ENCODE measurements around the gene HIGD2A. TPM values are rescaled to one million over a fixed set of nuclear protein-coding genes. Genes with fewer than 3 reads are reported as not detected.

Gene HIGD2A
- total RNA-seq, 2 experiments from 2014 or later = 143 to 150 TPM

DNA sequence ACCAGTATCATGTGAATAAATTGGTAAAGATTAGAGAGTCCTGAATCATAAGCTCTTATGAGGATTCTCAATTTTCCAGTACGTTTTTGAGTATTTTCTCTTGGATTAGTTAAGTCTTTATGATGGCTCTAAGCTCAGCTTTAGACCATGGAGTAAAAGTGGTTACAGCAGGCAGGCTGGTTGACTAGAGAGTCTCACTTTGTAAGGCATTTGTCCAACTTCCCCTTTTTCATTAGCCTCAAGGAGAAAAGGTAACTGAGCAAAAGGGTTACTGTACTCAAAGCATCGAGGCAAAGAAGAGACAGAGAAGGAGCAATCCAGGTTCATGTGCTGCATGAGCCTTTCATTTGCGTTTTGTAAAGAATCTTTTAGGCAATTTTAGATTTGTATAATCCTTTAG is 8.7 kb upstream of the HIGD2A start:
- POLR2A ChIA-PET = no interaction called here
- no peaks in the 10 kb centered on the region for H3K9me3 Mint-ChIP-seq
- no peak overlapping the region for H3K27ac Mint-ChIP-seq
- peaks cover 35% of the 10 kb centered on the region for H3K36me3 Mint-ChIP-seq (ENCODE audit: low read depth)
- no peaks in the 10 kb centered on the region for H3K27me3 Mint-ChIP-seq
- H3K4me3 Mint-ChIP-seq = no peak overlapping the region
- no peaks in the 10 kb centered on the region for H3K4me1 Mint-ChIP-seq
- CTCF ChIA-PET = no interaction called here
- DNase-seq = no peak

DNA sequence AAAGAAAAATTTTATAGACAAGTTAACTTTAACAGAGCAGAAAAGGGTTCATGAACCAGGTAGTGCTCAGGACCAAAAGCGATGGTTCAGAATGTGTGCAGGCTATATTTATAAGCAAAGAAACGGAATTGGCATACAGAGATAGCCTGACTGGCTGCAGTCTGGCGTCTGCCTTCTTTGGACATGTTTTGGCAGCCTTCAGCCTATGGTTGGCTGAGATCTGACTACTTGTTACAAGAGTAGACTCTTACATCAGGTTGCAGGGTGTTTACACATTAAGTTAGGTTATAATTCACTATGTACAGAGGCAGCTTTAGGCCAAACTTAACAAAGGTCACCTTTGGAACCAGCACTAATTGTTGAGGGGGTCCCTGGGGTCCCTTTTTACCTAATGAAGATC is 7.1 kb upstream of the HIGD2A start:
- Mint-ChIP-seq H3K4me3 (no peak overlapping the region), H3K9me3 (no peaks in the 10 kb centered on the region), H3K36me3 (ENCODE audit: low read depth) (peaks cover 49% of the 10 kb centered on the region), H3K4me1 (peaks cover 10% of the 10 kb centered on the region), H3K27me3 (no peaks in the 10 kb centered on the region), H3K27ac (no peak overlapping the region)
- POLR2A ChIA-PET = no interaction called here
- no peak for DNase-seq
- CTCF ChIA-PET = interaction anchor here (1.6 kb wide), 1 partner anchor 19 kb away, joined by 5 read pairs; the partner anchor contains the start of gene KIAA1191

DNA sequence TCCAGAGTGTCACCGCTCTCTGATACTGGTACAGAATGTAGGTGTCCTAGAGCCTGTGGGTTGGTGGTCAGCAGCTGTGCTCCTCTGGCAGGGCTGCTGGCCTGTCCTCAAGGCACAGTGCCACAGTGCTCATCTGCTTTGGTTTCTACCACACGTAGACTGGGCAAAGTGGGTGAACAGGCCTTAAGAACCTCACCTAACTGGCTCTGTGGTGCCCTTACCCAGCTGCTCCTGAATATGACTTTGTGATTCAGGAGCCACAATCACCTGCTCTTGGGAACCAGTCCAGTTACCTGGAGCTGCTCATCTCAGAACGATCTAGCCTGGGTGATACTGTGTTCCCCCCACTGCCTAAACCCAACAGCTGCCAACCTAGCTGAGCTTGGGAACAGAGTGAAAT is 6.6 kb upstream of the HIGD2A start:
- no peak for DNase-seq
- Mint-ChIP-seq H3K36me3 (ENCODE audit: low read depth) (peaks cover 51% of the 10 kb centered on the region), H3K27me3 (no peaks in the 10 kb centered on the region), H3K27ac (no peak overlapping the region), H3K9me3 (no peaks in the 10 kb centered on the region), H3K4me3 (no peak overlapping the region), H3K4me1 (peaks cover 15% of the 10 kb centered on the region)
- ChIA-PET CTCF (interaction anchor here (1.6 kb wide), 1 partner anchor 20 kb away, joined by 5 read pairs; the partner anchor contains the start of gene KIAA1191), POLR2A (no interaction called here)

GRCh38 chr5:176382721-176383120 is 5.8 kb upstream of the HIGD2A start:
- Mint-ChIP-seq H3K4me1 (peaks cover 23% of the 10 kb centered on the region), H3K27ac (no peak overlapping the region), H3K27me3 (no peaks in the 10 kb centered on the region), H3K4me3 (no peak overlapping the region), H3K9me3 (no peaks in the 10 kb centered on the region), H3K36me3 (ENCODE audit: low read depth) (peaks cover 52% of the 10 kb centered on the region)
- DNase-seq = no peak
- CTCF ChIA-PET = interaction anchor here (1.6 to 2.9 kb wide), 2 partner anchors 11 to 20 kb away, joined by 5 to 11 read pairs; partner anchors contain the start of gene KIAA1191
- POLR2A ChIA-PET = no interaction called here

DNA sequence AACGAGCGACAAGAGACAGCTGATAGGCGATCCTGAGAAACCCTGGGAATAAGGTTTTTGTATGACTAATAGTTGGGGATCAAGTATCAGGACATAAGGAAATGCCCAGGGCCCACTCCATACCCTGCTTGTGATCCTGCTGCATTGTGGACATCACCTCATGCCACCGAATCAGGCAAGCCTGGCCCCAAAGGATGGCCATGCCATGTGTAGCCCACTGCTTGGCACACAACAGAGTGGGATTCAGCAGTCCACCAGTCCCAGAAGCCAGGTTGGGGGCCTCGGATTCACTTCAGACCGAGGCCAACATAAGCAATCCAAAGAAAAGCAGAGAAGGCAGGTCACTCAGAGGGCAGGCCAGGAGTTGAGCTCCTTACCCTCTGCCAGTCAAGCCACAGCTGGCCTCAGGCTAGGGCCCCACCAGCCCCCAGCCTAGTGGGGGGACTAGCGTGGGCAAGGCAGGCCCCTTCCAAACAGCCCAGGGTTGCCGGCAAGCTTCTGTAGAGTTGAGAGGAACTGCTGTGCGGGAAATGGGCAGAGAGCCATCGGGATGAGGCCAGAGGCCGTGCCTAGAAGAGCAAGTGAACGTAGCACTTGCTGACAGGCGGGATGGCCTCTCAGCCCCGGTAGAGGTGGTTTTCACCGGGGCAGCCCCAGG is 5.2 kb upstream of the HIGD2A start:
- Mint-ChIP-seq H3K4me3 (no peak overlapping the region), H3K9me3 (no peaks in the 10 kb centered on the region), H3K4me1 (peaks cover 25% of the 10 kb centered on the region), H3K36me3 (ENCODE audit: low read depth) (peaks cover 55% of the 10 kb centered on the region), H3K27me3 (no peaks in the 10 kb centered on the region), H3K27ac (no peak overlapping the region)
- CTCF ChIA-PET = interaction anchor here (0.9 to 2.9 kb wide), 2 partner anchors 12 to 22 kb away, joined by 3 to 11 read pairs; partner anchors contain the start of gene KIAA1191
- no peak for DNase-seq
- POLR2A ChIA-PET = no interaction called here

DNA sequence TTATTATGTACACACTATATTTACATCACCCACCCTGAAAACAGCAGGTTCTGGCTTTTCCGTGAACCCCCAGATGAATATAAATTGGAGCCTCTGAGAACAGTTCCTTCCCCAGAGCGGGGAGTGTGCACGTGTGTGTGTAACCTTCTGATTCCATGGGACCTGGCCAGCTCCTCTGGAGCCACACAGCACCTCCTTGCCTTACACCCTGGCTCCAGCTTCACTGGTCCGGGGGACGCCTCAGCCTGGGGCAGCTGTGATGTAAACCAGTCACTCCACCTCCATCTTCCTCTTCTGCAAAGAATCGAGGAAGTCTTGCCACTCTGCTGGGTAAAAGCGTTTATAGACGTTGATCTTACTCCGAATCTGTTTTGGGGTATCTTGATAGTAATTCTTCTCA is 4.6 kb upstream of the HIGD2A start:
- Mint-ChIP-seq H3K27ac (no peak overlapping the region), H3K36me3 (ENCODE audit: low read depth) (peaks cover 55% of the 10 kb centered on the region), H3K4me1 (peaks cover 25% of the 10 kb centered on the region), H3K9me3 (no peaks in the 10 kb centered on the region), H3K27me3 (no peaks in the 10 kb centered on the region), H3K4me3 (no peak overlapping the region)
- CTCF ChIA-PET = interaction anchor here (0.9 to 2.9 kb wide), 3 partner anchors 9 to 22 kb away, joined by 3 to 11 read pairs (median 3); partner anchors contain the start of gene KIAA1191
- POLR2A ChIA-PET = no interaction called here
- no peak for DNase-seq

- Mint-ChIP-seq H3K27ac (no peak overlapping the region), H3K36me3 (ENCODE audit: low read depth) (peaks cover 55% of the 10 kb centered on the region), H3K4me1 (peaks cover 27% of the 10 kb centered on the region), H3K9me3 (no peaks in the 10 kb centered on the region), H3K27me3 (no peaks in the 10 kb centered on the region), H3K4me3 (no peak overlapping the region)
- POLR2A ChIA-PET = no interaction called here
- CTCF ChIA-PET = interaction anchor here (0.6 to 2.9 kb wide), 3 partner anchors 9 to 152 kb away, joined by 3 to 11 read pairs (median 3); no protein-coding TSS in a partner anchor
- DNase-seq = no peak
Measured at GRCh38 chr5:176384366-176384930, 4.1 kb upstream of the HIGD2A start.

DNA sequence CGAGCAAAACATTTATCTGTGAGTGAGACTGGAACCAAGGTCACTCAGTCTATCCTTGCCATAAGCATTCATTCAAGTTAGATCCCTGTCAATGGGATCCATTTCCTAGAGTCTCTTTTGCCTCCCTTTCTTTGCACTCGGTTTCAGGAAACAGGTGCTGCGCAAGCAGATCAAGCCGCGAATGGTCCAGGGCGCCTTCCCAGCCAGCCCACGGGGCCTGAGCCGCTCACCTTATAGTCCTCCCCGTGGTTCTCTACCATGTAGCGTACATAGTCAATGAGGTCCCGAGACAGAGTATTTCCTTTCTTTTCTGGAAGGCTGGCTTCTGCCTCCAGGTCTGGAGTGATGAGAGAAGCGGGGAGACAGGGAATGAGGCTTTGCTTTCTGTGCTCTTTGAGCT is 3.6 kb upstream of the HIGD2A start:
- Mint-ChIP-seq H3K4me3 (no peak overlapping the region), H3K27ac (no peak overlapping the region), H3K27me3 (no peaks in the 10 kb centered on the region), H3K36me3 (ENCODE audit: low read depth) (peaks cover 56% of the 10 kb centered on the region), H3K4me1 (peaks cover 30% of the 10 kb centered on the region), H3K9me3 (no peaks in the 10 kb centered on the region)
- POLR2A ChIA-PET = no interaction called here
- CTCF ChIA-PET = interaction anchor here (0.6 to 2.9 kb wide), 4 partner anchors 10 to 151 kb away, joined by 3 to 11 read pairs (median 4); no protein-coding TSS in a partner anchor
- DNase-seq = no peak

DNA sequence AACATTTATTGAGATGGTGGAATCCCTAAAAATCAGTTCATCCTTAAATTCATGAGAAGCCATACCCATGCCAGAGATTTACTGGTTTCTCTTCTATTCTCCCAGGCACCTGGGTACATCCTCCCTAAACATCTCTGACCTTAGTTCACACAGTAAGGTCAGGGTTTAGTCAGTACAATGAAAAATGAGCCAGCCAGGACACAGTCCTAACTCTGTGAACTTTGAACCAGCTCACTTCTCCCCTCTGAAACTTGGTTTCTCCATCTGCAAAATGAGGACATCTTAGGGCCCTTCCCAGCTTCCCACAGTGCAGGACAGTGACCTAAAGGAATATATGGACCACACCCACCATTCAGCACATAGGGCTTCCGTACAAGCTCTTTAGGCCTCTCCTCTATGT is 2.1 kb upstream of the HIGD2A start:
- ChIA-PET POLR2A (no interaction called here), CTCF (interaction anchor here (1.5 kb wide), 1 partner anchor 12 kb away, joined by 5 read pairs; no protein-coding TSS in a partner anchor)
- Mint-ChIP-seq H3K27ac (peak overlapping the region; percentile 26), H3K4me3 (peak overlapping the region; percentile 95), H3K27me3 (no peaks in the 10 kb centered on the region), H3K36me3 (ENCODE audit: low read depth) (peaks cover 60% of the 10 kb centered on the region), H3K4me1 (peaks cover 36% of the 10 kb centered on the region), H3K9me3 (no peaks in the 10 kb centered on the region)
- DNase-seq = no peak

- Mint-ChIP-seq H3K4me3 (peak overlapping the region; percentile 95), H3K27me3 (no peaks in the 10 kb centered on the region), H3K36me3 (ENCODE audit: low read depth) (peaks cover 56% of the 10 kb centered on the region), H3K27ac (peak overlapping the region; percentile 98), H3K4me1 (peaks cover 39% of the 10 kb centered on the region), H3K9me3 (no peaks in the 10 kb centered on the region)
- ChIA-PET CTCF (no interaction called here), POLR2A (no interaction called here)
- no peak for DNase-seq
Measured at GRCh38 chr5:176387384-176387925, 1.1 kb upstream of the HIGD2A start.

DNA sequence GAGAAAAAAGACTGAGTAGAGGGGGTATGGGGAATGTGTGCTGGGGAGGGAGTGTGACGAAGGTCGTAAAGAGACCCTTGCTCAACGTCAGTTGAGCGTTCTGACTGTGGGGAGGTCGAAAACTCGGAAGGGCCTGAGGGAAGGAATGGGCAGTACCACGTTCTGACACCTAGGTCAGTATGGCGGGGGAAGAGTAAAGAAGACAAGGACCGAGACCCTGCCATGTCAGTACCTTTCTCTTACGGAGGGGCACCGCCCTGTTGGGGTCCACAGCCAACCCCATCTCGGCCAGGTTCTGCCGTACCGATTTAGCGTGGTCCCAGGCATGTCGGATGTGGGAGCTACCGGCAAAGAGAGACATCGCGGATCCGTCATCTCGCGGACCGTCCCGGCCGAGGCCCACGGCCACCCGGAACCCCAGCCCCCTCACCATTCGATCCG is 528 bp upstream of the HIGD2A start:
- CTCF ChIA-PET = no interaction called here
- no peak for DNase-seq
- Mint-ChIP-seq H3K4me1 (peaks cover 39% of the 10 kb centered on the region), H3K27me3 (no peaks in the 10 kb centered on the region), H3K4me3 (peak overlapping the region; percentile 95), H3K27ac (peak overlapping the region; percentile 98), H3K36me3 (ENCODE audit: low read depth) (peaks cover 55% of the 10 kb centered on the region), H3K9me3 (no peaks in the 10 kb centered on the region)
- POLR2A ChIA-PET = no interaction called here

DNA sequence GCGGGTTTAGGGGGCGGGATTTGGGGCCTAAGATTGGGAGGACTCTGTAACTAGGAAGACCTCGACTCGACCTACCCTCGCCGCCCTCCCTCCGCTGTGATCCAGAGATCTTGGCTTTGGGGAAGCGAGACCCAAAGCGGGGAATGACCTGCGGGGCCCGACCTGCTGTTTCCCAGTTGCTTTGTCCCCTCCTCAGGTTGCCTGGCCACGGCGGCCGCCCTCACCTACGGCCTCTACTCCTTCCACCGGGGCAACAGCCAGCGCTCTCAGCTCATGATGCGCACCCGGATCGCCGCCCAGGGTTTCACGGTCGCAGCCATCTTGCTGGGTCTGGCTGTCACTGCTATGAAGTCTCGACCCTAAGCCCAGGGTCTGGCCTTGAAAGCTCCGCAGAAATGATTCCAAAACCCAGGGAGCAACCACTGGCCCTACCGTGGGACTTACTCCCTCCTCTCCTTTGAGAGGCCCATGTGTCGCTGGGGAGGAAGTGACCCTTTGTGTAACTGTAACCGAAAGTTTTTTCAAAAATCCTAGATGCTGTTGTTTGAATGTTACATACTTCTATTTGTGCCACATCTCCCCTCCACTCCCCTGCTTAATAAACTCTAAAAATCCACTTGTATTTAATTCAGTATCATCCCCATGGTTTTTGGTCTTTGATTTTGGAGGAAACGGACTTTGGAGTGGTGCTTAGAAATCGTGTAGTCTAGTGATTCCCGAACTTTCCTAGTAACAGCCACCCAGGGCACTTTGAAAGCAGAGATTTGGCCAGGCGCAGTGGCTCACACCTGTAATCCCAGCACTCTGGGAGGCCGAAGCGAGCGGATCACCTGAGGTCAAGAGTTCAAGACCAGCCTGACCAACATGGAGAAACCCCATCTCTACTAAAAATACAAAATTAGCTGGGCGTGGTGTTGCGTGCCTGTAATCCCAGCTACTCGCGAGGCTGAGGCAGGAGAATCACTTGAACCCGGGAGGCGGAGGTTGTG is 878 bp downstream of the HIGD2A start:
- ChIA-PET CTCF (interaction anchor here (0.7 to 1.1 kb wide), 2 partner anchors 58 to 1054 kb away, joined by 3 to 8 read pairs; no protein-coding TSS in a partner anchor), POLR2A (interaction anchor here (0.7 kb wide), 1 partner anchor 35 kb away, joined by 4 read pairs; no protein-coding TSS in a partner anchor)
- Mint-ChIP-seq H3K9me3 (no peaks in the 10 kb centered on the region), H3K27me3 (no peaks in the 10 kb centered on the region), H3K4me1 (peaks cover 39% of the 10 kb centered on the region), H3K36me3 (ENCODE audit: low read depth) (peaks cover 44% of the 10 kb centered on the region), H3K4me3 (peak overlapping the region; percentile 95), H3K27ac (peak overlapping the region; percentile 98)
- no peak for DNase-seq

All from activated CD4-positive, alpha-beta T cell treated with anti-CD3 and anti-CD28 coated beads, Interleukin-2, amount 10 ng/mL, durations not matched to agents 7 days and 5 days (primary cell).